SK-MEL-5 (cell line): ENCODE data around the gene MDN1. TPM values are rescaled to one million over a fixed set of nuclear protein-coding genes. Genes with fewer than 3 reads are reported as not detected.
"Not testable (repeated sequence)": the region's sequence is repeated elsewhere in the genome, so short reads cannot be mapped to it uniquely, and the experiment has no call there.

ENCODE experiments used
- DNase-seq: peaks from one replicate; pipeline ENCODE4 v3.0.0-alpha.2; 2016; ENCODE audit warnings: low read depth, low spot score
- in situ Hi-C: cut with HindIII; loops from 2 replicates; pipeline ENCODE4 v1.10.0; 2016; ENCODE audit warnings: low sequenced_read_pairs, high pct_unique_total_duplicates, low pct_unique_long_range_greater_than_20kb
- total RNA-seq: library from RNA; depleted of rRNA; stranded (reverse); fragments of >200 nt; shearing (Covaris generic); gene quantifications from 2 replicates; pipeline ENCODE4 v1.2.3, GENCODE V29; 2014

The MDN1 gene
- total RNA-seq, 1 experiment from 2014 or later = 25.3 TPM

- DNase-seq = no peak
- in situ Hi-C loops = no loop called here
Observed at GRCh38 chr6:89731924-89732567, 87.5 kb downstream of the MDN1 start.

- DNase-seq, in situ Hi-C loops: not testable (repeated sequence)
Observed at GRCh38 chr6:89731262-89731661, 88.3 kb downstream of the MDN1 start.

- in situ Hi-C loops = no loop called here
- no peak for DNase-seq
Observed at GRCh38 chr6:89729818-89730217, 89.8 kb downstream of the MDN1 start.

GRCh38 chr6:89727501-89727900, 92.1 kb downstream of the MDN1 start:
- in situ Hi-C loops = no loop called here
- peak; percentile 96 for DNase-seq

- in situ Hi-C loops = no loop called here
- DNase-seq = no peak
Observed at GRCh38 chr6:89724981-89725380, 94.6 kb downstream of the MDN1 start.

GRCh38 chr6:89723046-89723445, 96.5 kb downstream of the MDN1 start:
- DNase-seq = no peak
- in situ Hi-C loops = no loop called here

GRCh38 chr6:89716532-89716931, 103.1 kb downstream of the MDN1 start:
- no peak for DNase-seq
- in situ Hi-C loops = no loop called here

GRCh38 chr6:89711801-89712200, 107.8 kb downstream of the MDN1 start:
- in situ Hi-C loops = no loop called here

GRCh38 chr6:89708316-89708715, 111.3 kb downstream of the MDN1 start:
- in situ Hi-C loops = no loop called here
- DNase-seq = no peak

More at GRCh38 chr6:89711801-89712200, 107.8 kb downstream of the MDN1 start:
- no peak for DNase-seq

GRCh38 chr6:89707766-89708165, 111.8 kb downstream of the MDN1 start:
- no peak for DNase-seq
- in situ Hi-C loops = no loop called here

GRCh38 chr6:89706121-89706520, 113.5 kb downstream of the MDN1 start:
- in situ Hi-C loops = no loop called here
- DNase-seq = no peak

GRCh38 chr6:89703292-89703691, 116.3 kb downstream of the MDN1 start:
- no peak for DNase-seq
- in situ Hi-C loops = no loop called here

- DNase-seq = no peak
- in situ Hi-C loops = no loop called here
Observed at GRCh38 chr6:89702349-89702748, 117.2 kb downstream of the MDN1 start.

- DNase-seq = no peak
- in situ Hi-C loops = no loop called here
Observed at GRCh38 chr6:89695667-89696066, 123.9 kb downstream of the MDN1 start.

GRCh38 chr6:89694428-89694827, 125.2 kb downstream of the MDN1 start:
- in situ Hi-C loops = no loop called here
- no peak for DNase-seq

GRCh38 chr6:89693207-89693606, 126.4 kb downstream of the MDN1 start:
- no peak for DNase-seq
- in situ Hi-C loops = no loop called here

GRCh38 chr6:89692256-89692655, 127.3 kb downstream of the MDN1 start:
- in situ Hi-C loops = no loop called here
- DNase-seq = no peak

GRCh38 chr6:89690944-89691324, 128.7 kb downstream of the MDN1 start:
- DNase-seq = no peak
- in situ Hi-C loops = no loop called here

- DNase-seq = peak; percentile 39
- in situ Hi-C loops = no loop called here
Observed at GRCh38 chr6:89689732-89690131, 129.9 kb downstream of the MDN1 start.

GRCh38 chr6:89688328-89688727, 131.3 kb downstream of the MDN1 start:
- in situ Hi-C loops = no loop called here
- DNase-seq = no peak
